Glomerular visceral epithelial cell (primary cell): ENCODE data around the gene GHR.

Experiments used
- DNase-seq: peaks from one replicate; pipeline ENCODE4 v3.0.0-alpha.2; 2016; ENCODE audit errors: extremely low spot score

GHR gene

GRCh38 chr5:42423285-42424165, at the start of gene GHR:
Gene GHR, plus strand, starts transcription at chr5:42423439. Its CDS starts 142,436 bp downstream, at chr5:42565875.
- peak; percentile 80 for DNase-seq

GRCh38 chr5:42374679-42375273, 48.5 kb upstream of the GHR start:
- no peak for DNase-seq

GRCh38 chr5:42377496-42377895, 45.7 kb upstream of the GHR start:
- DNase-seq: no peak

- DNase-seq: no peak
These were observed 41.3 kb upstream of the GHR start for GRCh38 chr5:42381973-42382372.

- no peak for DNase-seq
These were observed 35.7 kb upstream of the GHR start for GRCh38 chr5:42387563-42387962.

- no peak for DNase-seq
These were observed 33.1 kb upstream of the GHR start for GRCh38 chr5:42390115-42390514.

- DNase-seq: no peak
These were observed 30.3 kb upstream of the GHR start for GRCh38 chr5:42392917-42393316.

GRCh38 chr5:42396111-42396510, 27.1 kb upstream of the GHR start:
- no peak for DNase-seq

- no peak for DNase-seq
These were observed 26.0 kb upstream of the GHR start for GRCh38 chr5:42397267-42397666.

- DNase-seq: no peak
These were observed 23.5 kb upstream of the GHR start for GRCh38 chr5:42399702-42400101.

- no peak for DNase-seq
These were observed 22.8 kb upstream of the GHR start for GRCh38 chr5:42400474-42400873.

- no peak for DNase-seq
These were observed 20.0 kb upstream of the GHR start for GRCh38 chr5:42403236-42403635.

GRCh38 chr5:42404366-42404765, 18.9 kb upstream of the GHR start:
- no peak for DNase-seq

GRCh38 chr5:42419294-42419693, 3.9 kb upstream of the GHR start:
- DNase-seq: no peak

GRCh38 chr5:42422656-42423280, 471 bp upstream of the GHR start:
- DNase-seq: no peak

- no peak for DNase-seq
These were observed 2.8 kb downstream of the GHR start for GRCh38 chr5:42426016-42426415.

GRCh38 chr5:42429694-42430093, 6.5 kb downstream of the GHR start:
- DNase-seq: no peak

- DNase-seq: no peak
These were observed 10.9 kb downstream of the GHR start for GRCh38 chr5:42434047-42434724.

GRCh38 chr5:42436051-42436450, 12.8 kb downstream of the GHR start:
- no peak for DNase-seq

GRCh38 chr5:42454216-42454995, 31.2 kb downstream of the GHR start:
- no peak for DNase-seq

- DNase-seq: no peak
These were observed 37.8 kb downstream of the GHR start for GRCh38 chr5:42461033-42461432.

- DNase-seq: no peak
These were observed 38.3 kb downstream of the GHR start for GRCh38 chr5:42461507-42461906.
